Measurements from ENCODE around the gene EBI3. TPM values are rescaled to one million over a fixed set of nuclear protein-coding genes. Genes with fewer than 3 reads are reported as not detected.
"Not testable (repeated sequence)": the region's sequence is repeated elsewhere in the genome, so short reads cannot be mapped to it uniquely, and the experiment has no call there.

The EBI3 gene
- total RNA-seq, 1 donor from 2014 or later: not detected

DNA sequence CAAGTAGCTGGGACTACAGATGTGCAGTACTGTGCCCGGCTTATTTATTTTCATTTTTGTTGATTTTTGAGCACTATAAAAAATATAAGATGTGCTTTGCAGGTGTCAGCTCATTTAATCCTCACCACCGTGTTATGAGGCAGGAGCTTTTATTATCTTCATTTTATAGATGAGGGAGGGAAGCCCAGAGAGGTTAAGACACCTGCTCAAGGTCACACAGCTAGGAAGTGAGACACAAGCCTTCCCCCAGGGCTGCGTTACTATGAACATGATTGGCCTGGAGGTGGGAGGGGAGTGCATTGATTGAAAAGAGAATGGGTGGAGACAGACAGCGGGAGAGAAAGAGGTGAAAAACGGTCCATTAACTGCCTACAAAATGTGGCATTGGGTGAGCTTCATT, 39.7 kb upstream of the EBI3 start:
- intact Hi-C loops (cut with DNase I): no loop called here

DNA sequence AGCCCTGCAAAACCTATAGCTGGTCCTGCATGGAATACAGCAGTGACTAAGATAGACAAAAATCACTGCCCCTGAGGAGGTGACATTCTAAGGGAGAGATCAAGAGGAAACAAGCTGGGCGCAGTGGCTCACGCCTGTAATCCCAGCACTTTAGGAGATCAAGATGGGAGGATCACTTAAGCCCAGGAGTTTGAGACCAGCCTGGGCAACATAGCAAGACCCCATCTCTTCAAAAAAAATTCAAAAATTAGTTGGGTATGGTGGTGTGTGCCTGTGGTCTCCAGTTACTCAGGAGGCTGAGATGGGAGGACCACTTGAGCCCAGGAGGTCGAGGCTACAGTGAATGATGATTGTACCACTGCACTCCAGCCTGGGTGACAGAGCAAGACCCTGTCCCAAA, 36.8 kb upstream of the EBI3 start:
- H3K27ac ChIP-seq; intact Hi-C loops (cut with DNase I); H3K9me3 ChIP-seq; H3K4me1 ChIP-seq; H3K36me3 ChIP-seq; H3K27me3 ChIP-seq; H3K4me3 ChIP-seq; DNase-seq (ENCODE audit: extremely low spot score in 2 of 2): not testable (repeated sequence)

More for the DNA sequence above, 39.7 kb upstream of the EBI3 start:
- H3K9me3 ChIP-seq: no peaks in the 10 kb centered on the region
- H3K27me3 ChIP-seq: no peaks in the 10 kb centered on the region
- no peak overlapping the region for H3K4me3 ChIP-seq
- no peaks in the 10 kb centered on the region for H3K4me1 ChIP-seq
- DNase-seq (ENCODE audit: extremely low spot score in 2 of 2): no peak
- no peak overlapping the region for H3K27ac ChIP-seq
- H3K36me3 ChIP-seq: no peaks in the 10 kb centered on the region
- TF ChIP-seq POLR2AphosphoS5 (IDR thresholded peaks at IDR 0.05; ENCODE audit: insufficient read depth in 1 of 2, low read depth in 1 of 2) (no peak), POLR2A (IDR thresholded peaks at IDR 0.05) (no peak)

DNA sequence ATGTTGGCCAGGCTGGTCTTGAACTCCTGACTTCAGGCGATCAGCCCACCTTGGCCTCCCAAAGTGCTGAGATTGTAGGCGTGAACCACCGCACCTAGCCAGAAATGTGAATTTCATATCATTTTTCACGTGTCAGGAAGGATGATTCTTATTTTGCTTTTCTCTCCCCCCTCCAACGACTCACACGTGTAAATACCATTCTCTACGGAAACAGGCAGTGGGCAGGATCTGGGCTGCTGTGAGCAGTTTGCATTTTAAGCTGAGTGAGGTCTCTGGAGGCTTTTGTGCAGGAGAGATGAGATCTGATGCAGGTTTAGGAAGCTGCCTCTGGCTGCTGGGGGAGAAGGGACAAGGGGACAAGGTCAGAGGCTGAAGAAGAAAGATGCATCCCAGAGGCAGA, 35.0 kb upstream of the EBI3 start:
- H3K27ac ChIP-seq: no peak overlapping the region
- no peaks in the 10 kb centered on the region for H3K4me1 ChIP-seq
- peaks cover 3% of the 10 kb centered on the region for H3K27me3 ChIP-seq
- no peak overlapping the region for H3K4me3 ChIP-seq
- H3K36me3 ChIP-seq: no peaks in the 10 kb centered on the region
- intact Hi-C loops (cut with DNase I): no loop called here
- no peaks in the 10 kb centered on the region for H3K9me3 ChIP-seq
- TF ChIP-seq POLR2AphosphoS5 (IDR thresholded peaks at IDR 0.05; ENCODE audit: insufficient read depth in 1 of 2, low read depth in 1 of 2) (no peak), POLR2A (IDR thresholded peaks at IDR 0.05) (no peak)
- TF ChIP-seq, protein P1, sequence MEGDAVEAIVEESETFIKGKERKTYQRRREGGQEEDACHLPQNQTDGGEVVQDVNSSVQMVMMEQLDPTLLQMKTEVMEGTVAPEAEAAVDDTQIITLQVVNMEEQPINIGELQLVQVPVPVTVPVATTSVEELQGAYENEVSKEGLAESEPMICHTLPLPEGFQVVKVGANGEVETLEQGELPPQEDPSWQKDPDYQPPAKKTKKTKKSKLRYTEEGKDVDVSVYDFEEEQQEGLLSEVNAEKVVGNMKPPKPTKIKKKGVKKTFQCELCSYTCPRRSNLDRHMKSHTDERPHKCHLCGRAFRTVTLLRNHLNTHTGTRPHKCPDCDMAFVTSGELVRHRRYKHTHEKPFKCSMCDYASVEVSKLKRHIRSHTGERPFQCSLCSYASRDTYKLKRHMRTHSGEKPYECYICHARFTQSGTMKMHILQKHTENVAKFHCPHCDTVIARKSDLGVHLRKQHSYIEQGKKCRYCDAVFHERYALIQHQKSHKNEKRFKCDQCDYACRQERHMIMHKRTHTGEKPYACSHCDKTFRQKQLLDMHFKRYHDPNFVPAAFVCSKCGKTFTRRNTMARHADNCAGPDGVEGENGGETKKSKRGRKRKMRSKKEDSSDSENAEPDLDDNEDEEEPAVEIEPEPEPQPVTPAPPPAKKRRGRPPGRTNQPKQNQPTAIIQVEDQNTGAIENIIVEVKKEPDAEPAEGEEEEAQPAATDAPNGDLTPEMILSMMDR (IDR thresholded peaks at IDR 0.05): no peak
- DNase-seq (ENCODE audit: extremely low spot score in 2 of 2): no peak

DNA sequence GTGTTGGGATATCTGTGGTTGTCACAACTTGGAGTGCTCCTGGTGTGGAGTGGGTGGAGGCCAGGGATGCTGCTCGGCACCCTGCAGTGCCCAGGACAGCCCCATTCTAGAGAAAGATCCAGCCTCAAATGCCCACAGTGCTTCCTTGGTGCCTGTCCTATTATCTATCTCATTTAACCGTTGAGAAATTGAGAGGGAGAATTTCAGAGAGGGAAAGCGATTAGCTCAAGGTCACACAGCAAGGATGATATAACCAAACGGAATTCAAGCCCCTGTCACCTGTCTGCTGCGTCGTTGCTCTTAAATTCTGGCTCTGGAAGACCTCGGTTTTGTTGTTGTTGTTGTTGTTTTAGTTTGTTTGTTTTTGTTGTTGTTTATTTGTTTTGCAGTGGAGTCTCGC, 33.3 kb upstream of the EBI3 start:
- Histone ChIP-seq H3K4me1 (no peaks in the 10 kb centered on the region), H3K27ac (no peak overlapping the region), H3K9me3 (no peaks in the 10 kb centered on the region), H3K36me3 (no peaks in the 10 kb centered on the region), H3K27me3 (peaks cover 3% of the 10 kb centered on the region), H3K4me3 (no peak overlapping the region)
- no peak for TF ChIP-seq POLR2A (IDR thresholded peaks at IDR 0.05)
- TF ChIP-seq, protein P1 (IDR thresholded peaks at IDR 0.05): no peak
- no peak for TF ChIP-seq POLR2AphosphoS5 (IDR thresholded peaks at IDR 0.05; ENCODE audit: insufficient read depth in 1 of 2, low read depth in 1 of 2)
- no peak for DNase-seq (ENCODE audit: extremely low spot score in 2 of 2)
- intact Hi-C loops (cut with DNase I): no loop called here

DNA sequence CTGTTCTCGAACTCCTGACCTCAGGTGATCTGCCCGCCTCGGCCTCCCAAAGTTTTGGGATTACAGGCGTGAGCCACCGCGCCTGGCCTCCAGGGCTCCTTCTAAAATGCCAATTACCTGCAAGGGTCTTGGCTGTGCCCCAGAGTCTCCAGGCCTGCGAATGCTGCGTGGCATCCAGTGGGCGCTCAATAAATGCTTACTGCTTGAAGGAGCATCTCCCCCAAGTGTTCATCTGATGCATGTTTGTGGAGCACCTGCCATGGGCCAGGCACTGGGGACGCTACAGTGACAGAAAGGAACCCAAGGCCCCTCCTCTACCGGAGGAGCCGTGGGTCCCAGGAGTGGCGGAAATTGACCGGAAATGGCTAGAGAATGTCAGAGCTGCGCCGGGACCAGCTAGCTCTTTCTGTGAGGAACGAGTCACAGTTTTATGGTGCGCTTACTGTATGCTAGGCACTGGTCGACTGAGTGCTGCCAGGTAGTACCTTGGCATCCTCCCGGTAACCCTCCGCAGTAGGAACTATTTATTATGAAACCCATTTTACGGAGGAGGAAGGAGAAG, 32.7 kb upstream of the EBI3 start:
- no peaks in the 10 kb centered on the region for H3K36me3 ChIP-seq
- H3K4me3 ChIP-seq: no peak overlapping the region
- DNase-seq (ENCODE audit: extremely low spot score in 2 of 2): no peak
- H3K27ac ChIP-seq: no peak overlapping the region
- peaks cover 3% of the 10 kb centered on the region for H3K27me3 ChIP-seq
- no peaks in the 10 kb centered on the region for H3K9me3 ChIP-seq
- intact Hi-C loops (cut with DNase I): no loop called here
- no peaks in the 10 kb centered on the region for H3K4me1 ChIP-seq
- TF ChIP-seq POLR2A (IDR thresholded peaks at IDR 0.05) (no peak), POLR2AphosphoS5 (IDR thresholded peaks at IDR 0.05; ENCODE audit: insufficient read depth in 1 of 2, low read depth in 1 of 2) (no peak)
- TF ChIP-seq, protein P1 (IDR thresholded peaks at IDR 0.05): no peak

DNA sequence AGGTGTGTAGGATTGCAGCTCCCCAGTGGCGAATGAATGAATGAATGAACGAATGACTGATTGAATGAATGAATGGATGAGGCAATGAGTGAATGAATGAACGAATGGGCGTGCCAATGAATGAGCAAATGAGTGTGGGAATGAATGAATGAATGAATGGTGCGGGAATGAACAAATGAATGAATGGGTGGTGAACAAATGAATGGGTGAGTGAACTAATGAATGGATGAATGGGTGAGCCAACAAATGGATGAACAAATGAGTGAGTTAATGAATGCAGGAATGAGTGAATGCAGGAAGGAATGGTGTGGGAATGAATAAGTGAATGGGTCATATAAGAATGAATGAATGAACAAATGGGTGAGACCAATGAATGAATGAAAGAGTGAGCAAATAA, 32.1 kb upstream of the EBI3 start:
- peaks cover 3% of the 10 kb centered on the region for H3K27me3 ChIP-seq
- TF ChIP-seq, protein P1 (IDR thresholded peaks at IDR 0.05): no peak
- TF ChIP-seq POLR2A (IDR thresholded peaks at IDR 0.05) (no peak), POLR2AphosphoS5 (IDR thresholded peaks at IDR 0.05; ENCODE audit: insufficient read depth in 1 of 2, low read depth in 1 of 2) (no peak)
- no peaks in the 10 kb centered on the region for H3K36me3 ChIP-seq
- H3K9me3 ChIP-seq: no peaks in the 10 kb centered on the region
- no peak overlapping the region for H3K27ac ChIP-seq
- no peak overlapping the region for H3K4me3 ChIP-seq
- intact Hi-C loops (cut with DNase I): no loop called here
- H3K4me1 ChIP-seq: no peaks in the 10 kb centered on the region
- no peak for DNase-seq (ENCODE audit: extremely low spot score in 2 of 2)

Data from vagina (tissue), 2 donors.